GM10248 (cell line): ENCODE measurements around the gene MEF2D.

Source experiments
- CTCF ChIA-PET: fragments of 300-600 bp; sonication (Branson Sonifier 250); formaldehyde crosslinking; extraction: SDS; loops from one replicate; lab custom pipeline; 2021; ENCODE audit warnings: antibody characterized with exemption; lab: Yijun Ruan, JAX
- POLR2A ChIA-PET: fragments of 350-650 bp; sonication (Branson Sonifier 250); formaldehyde crosslinking; extraction: SDS; loops from one replicate; lab custom pipeline; 2020; ENCODE audit warnings: antibody characterized with exemption; lab: Yijun Ruan, JAX
- DNase-seq: peaks from one replicate; pipeline ENCODE4 v3.0.0; 2012; ENCODE audit errors: extremely low spot score
- CTCF ChIP-seq: IDR thresholded peaks from 2 replicates; pipeline ENCODE4 v1.5.1; 2012; ENCODE audit warnings: mild to moderate bottlenecking, low read depth; ENCODE audit errors: extremely low read depth, missing control alignments, control extremely low read depth

Gene MEF2D

GRCh38 chr1:156428746-156429288, 71.8 kb downstream of the MEF2D start:
- ChIA-PET POLR2A (no interaction called here), CTCF (interaction anchor here (2.0 to 10.8 kb wide), 4 partner anchors 10 to 44 kb away, joined by 6 to 114 read pairs (median 48); no protein-coding TSS in a partner anchor)
- no peak for TF ChIP-seq CTCF
- no peak for DNase-seq

GRCh38 chr1:156427957-156428356, 72.6 kb downstream of the MEF2D start:
- CTCF ChIA-PET = interaction anchor here (2.0 to 10.8 kb wide), 4 partner anchors 10 to 43 kb away, joined by 6 to 114 read pairs (median 72); no protein-coding TSS in a partner anchor
- no peak for DNase-seq
- TF ChIP-seq CTCF = no peak
- POLR2A ChIA-PET = no interaction called here

GRCh38 chr1:156425943-156426342, 74.6 kb downstream of the MEF2D start:
- no peak for TF ChIP-seq CTCF
- ChIA-PET CTCF (interaction anchor here (2.5 to 6.9 kb wide), 2 partner anchors 20 to 40 kb away, joined by 7 to 60 read pairs; no protein-coding TSS in a partner anchor), POLR2A (no interaction called here)
- no peak for DNase-seq

- TF ChIP-seq CTCF = no peak
- ChIA-PET CTCF (interaction anchor here (1.3 to 6.9 kb wide), 5 partner anchors 17 to 50 kb away, joined by 3 to 60 read pairs (median 3); no protein-coding TSS in a partner anchor), POLR2A (no interaction called here)
- no peak for DNase-seq
Measured at GRCh38 chr1:156424806-156425432, 75.7 kb downstream of the MEF2D start.

GRCh38 chr1:156423422-156424352, 76.9 kb downstream of the MEF2D start:
- TF ChIP-seq CTCF = no peak
- CTCF ChIA-PET = interaction anchor here (0.8 to 6.9 kb wide), 10 partner anchors 11 to 237 kb away, joined by 3 to 60 read pairs (median 4); no protein-coding TSS in a partner anchor
- POLR2A ChIA-PET = no interaction called here
- DNase-seq = no peak

DNA sequence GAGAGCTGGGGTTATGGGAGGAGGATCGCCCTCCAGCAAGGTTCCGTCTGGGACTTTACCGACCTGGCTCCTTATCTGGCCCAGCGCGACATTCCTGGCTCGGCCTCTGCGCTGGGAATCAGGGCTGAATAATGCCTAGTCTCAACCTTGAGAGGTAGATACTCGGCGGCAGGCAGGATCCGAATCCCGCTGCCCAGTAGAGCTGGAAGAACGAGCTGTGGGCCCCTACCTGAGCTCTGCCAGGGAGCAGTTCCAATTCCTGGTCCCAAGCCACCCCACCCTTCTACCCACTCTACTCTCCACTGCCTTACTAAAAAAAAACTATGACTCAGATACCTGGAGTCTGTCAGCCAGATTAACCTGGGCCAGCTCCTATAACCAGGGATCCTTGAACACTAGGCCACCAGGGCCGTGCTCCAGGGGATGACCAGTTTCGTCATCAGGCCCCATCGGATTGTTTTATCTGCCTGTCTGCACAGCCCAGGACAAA, 77.9 kb downstream of the MEF2D start:
- CTCF ChIA-PET = interaction anchor here (1.1 to 6.9 kb wide), 6 partner anchors 12 to 238 kb away, joined by 3 to 60 read pairs (median 10); no protein-coding TSS in a partner anchor

More for the DNA sequence above, 77.9 kb downstream of the MEF2D start:
- no peak for TF ChIP-seq CTCF
- no peak for DNase-seq
- POLR2A ChIA-PET = interaction anchor here (0.8 kb wide), 1 partner anchor 21 kb away, joined by 3 read pairs; no protein-coding TSS in a partner anchor
